ENCODE measurements around the gene KCNQ1OT1. TPM values are rescaled to one million over a fixed set of nuclear protein-coding genes. Genes with fewer than 3 reads are reported as not detected.

The KCNQ1OT1 gene
- total and polyA plus RNA-seq, 4 donors, result 0.05 to 4.9 (median 0.61) TPM

GRCh38 chr11:2726964-2727363 lies 27.2 kb upstream of the KCNQ1OT1 start:
- H3K27ac ChIP-seq (ENCODE audit: low read depth in 1 of 2, low read length in 2 of 2), result no peak overlapping the region

More at GRCh38 chr11:2726964-2727363, 27.2 kb upstream of the KCNQ1OT1 start:
- Histone ChIP-seq H3K4me1 (ENCODE audit: control insufficient read depth in 4 of 4, insufficient read depth in 4 of 4, low read length in 3 of 4) (no peaks in the 10 kb centered on the region), H3K27me3 (ENCODE audit: control insufficient read depth in 4 of 4, insufficient read depth in 4 of 4, low read length in 3 of 4) (no peaks in the 10 kb centered on the region), H3K36me3 (ENCODE audit: control insufficient read depth in 4 of 4, insufficient read depth in 3 of 4, low read depth in 1 of 4, low read length in 3 of 4) (no peaks in the 10 kb centered on the region), H3K4me3 (ENCODE audit: low read depth in 1 of 3, low read length in 3 of 3) (no peak overlapping the region), H3K9ac (ENCODE audit: low read depth in 1 of 2, low read length in 2 of 2) (no peak overlapping the region), H3K9me3 (ENCODE audit: control insufficient read depth in 4 of 4, low read length in 3 of 4) (no peaks in the 10 kb centered on the region)
- TF ChIP-seq HNF4A (conservative IDR thresholded peaks at IDR 0.05) (no peak), FOXA1 (IDR thresholded peaks at IDR 0.05) (no peak), REST (IDR thresholded peaks at IDR 0.05) (no peak), ATF3 (IDR thresholded peaks at IDR 0.05) (no peak), HNF4G (IDR thresholded peaks at IDR 0.05) (no peak), RAD21 (IDR thresholded peaks at IDR 0.05) (no peak), CTCF (IDR thresholded peaks at IDR 0.05; ENCODE audit: low read depth, low read length, missing input control) (no peak), JUND (IDR thresholded peaks at IDR 0.05) (no peak), FOXA2 (IDR thresholded peaks at IDR 0.05) (no peak), GABPA (IDR thresholded peaks at IDR 0.05 in 1 of 2, conservative IDR thresholded peaks at IDR 0.05 in 1 of 2) (no peak), YY1 (IDR thresholded peaks at IDR 0.05) (no peak), ZBTB33 (IDR thresholded peaks at IDR 0.05) (no peak), TAF1 (conservative IDR thresholded peaks at IDR 0.05) (no peak)
- 93% methylated on average over 4 of the region's 4 CpGs for WGBS
- no peak for DNase-seq (ENCODE audit: low spot score)
